Stimulated activated CD4-positive, alpha-beta T cell treated with anti-CD3 and anti-CD28 coated beads, Interleukin-1b, Interleukin-23, amount 100 ng/mL, for 4 hours (primary cell): ENCODE measurements around the gene COMMD7.
"Not testable (repeated sequence)": the region's sequence is repeated elsewhere in the genome, so short reads cannot be mapped to it uniquely, and the experiment has no call there.

Experiments
- DNase-seq, 2 donors: peaks; one replicate each; pipeline ENCODE4 v3.0.0-alpha.2; 2020; ENCODE audit warnings: low read depth in 2 of 2

COMMD7 gene

DNA sequence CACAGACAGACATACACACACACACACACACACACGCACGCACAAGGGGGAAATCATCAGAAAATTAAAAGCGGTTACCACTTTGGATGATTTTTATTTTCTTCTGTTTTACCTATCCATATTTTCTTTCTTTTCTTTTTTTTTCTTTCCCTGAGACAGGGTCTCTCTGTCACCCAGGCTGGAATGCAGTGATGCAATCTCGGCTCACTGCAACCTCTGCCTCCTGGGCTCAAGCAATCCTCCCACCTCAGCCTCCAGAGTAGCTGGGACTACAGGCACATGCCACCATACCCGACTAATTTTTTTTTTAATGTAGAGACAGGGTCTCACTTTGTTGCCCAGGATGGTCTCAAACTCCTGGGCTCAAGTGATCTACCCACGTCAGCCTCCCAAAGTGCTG, 14.8 kb downstream of the COMMD7 start:
- not testable (repeated sequence) for DNase-seq

DNA sequence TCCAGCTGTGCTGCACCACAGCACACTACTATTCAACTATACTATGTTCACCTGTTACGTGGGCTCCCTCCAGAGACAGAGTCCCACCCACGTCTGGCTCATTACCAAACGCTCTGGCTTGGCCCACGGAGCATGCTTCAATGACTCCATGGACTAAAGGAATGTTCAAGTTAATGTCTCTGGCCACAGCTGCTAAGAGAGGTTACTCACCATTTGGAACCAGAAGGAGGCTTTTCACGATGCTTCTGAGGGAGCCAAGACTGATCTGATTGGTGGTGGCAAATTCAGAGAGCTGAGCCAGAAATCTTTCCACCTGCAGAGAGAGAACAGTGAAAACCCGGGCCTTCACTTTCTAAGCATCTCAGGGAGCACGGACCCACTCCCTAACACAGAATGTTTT, 15.6 kb downstream of the COMMD7 start:
- no peak for DNase-seq

DNA sequence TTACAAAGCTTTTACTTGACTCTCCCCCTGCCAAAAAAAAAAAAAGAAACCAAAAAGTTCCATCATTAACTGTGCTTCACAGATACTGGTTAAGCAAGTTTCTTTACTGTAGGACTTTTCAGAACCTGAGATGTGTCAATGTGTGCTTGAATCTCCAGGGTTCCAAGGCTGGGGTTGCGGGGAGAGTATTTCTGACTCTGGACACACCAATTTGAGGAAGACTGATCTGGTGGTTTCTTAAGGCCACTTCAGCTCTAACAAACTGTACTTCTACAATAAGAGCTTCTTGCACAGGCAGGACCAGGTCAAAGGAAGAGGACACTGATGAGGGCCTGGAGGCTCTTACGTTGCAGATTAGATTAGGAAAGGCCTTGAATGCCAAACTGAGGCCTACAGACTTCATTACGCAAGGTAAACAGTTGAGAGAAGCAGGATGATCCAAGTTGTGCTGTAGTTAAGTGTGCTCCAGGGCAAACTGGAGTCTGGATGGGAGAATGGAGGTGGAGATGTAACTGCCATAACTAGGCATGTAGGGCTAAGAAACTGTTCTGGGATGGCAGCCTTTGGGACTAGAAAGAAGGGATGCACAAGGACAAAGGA, 24.4 kb downstream of the COMMD7 start:
- DNase-seq: no peak

DNA sequence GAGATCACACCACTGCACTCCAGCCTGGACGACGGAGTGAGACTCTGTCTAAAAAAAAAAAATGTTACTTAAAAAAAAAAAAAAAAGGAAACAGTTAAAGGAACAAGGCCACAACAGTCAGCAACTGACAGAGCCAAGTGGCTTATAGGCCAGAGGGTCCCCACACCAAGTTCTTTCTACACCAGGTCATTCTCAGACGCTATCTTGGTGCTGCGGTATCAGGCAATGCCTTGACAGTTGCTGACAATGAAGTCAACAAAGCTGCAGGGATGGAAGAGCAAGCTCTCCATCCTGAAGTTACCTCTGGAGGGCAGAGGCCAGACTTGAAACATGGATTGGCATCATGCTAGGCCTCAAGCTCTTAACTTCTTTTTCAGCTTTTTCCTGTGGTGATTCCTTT, 31.9 kb downstream of the COMMD7 start:
- no peak for DNase-seq

DNA sequence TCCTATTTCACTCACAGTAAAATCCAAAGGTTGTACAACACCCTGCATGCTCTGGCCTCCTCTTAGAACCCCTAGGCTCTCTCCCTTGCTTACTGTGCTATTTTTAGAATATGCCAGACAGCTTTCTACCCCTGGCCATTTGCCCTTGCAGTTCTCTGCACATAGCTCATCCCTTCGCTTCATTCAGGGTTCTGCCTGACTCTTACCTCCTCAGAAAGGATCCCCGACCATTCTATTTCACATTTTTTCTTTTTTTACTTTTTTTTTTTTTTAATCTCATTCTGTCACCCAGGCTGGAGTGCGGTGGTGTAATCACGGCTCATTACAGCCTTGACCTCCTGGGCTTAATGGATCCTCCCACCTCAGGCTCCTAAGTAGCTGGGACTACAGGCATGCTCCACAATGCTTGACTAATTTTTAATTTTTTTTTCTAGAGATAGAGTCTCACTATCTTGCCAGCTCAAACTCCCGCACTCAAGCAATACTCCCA, 33.6 kb downstream of the COMMD7 start:
- DNase-seq: no peak

DNA sequence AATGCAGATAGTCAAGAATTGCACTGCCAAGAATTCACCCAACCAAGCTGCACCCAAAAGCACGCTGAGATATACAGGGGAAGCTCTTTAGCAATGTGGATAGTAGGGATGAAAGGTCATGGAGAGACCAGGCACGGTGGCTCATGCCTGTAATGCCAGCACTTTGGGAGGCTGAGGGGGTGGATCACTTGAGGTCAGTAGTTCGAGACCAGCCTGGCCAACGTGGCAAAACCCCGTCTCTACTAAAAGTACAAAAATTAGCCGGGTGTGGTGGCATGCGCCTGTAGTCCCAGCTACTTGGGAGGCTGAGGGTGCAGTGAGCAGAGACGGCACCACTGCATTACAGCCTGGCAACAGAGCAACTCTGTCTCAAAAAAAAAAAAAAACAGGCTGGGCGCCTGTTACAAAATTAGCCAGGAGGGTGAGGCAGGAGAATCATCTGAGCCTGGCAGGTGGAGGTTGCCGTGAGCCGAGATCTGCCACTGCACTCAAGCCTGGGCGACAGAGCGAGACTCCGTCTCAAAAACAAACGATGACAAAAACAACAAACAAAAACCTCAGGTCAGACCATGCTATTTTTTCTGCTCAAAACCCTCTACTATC, 34.1 kb downstream of the COMMD7 start:
- DNase-seq: not testable (repeated sequence)

DNA sequence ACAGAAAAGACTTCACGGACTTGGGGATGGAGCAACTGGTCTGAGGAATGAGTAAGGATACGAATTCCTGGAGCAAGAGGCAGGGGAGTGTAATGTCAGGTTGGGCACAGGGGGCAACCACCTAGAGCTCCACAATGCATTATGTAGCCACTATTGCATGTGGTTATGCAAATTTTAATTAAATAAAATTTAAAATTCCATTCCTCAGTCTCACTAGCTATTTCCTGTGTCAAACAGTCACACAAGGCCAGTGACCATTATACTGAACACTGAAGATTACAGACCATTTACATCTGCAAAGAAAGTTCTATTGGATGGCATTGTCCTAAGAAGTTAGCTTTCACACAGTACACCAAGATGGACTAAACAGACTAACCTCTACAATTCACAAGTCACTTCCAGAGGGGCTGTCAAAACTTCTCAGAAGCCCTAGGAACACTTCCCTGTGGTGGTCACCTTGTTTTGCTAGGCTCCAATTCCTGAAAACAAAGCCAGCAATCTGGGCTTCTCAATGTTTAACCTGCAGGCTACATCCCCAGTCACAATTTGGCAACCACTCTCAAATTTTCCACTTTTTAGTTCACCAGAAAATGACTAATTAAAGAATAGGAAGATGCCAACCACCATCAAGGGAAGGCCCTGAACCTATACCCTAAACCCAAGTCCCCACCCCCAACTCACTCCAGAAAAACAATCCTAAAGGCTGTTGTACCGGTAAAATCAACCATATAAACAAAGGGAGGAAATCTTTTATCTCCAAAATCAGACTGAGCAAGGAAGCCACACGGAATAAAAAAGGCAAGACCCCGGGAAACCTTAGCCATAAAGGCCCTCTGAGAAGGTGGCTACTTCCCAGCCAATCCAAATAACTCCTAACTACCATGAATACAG, 35.3 kb downstream of the COMMD7 start:
- no peak for DNase-seq

DNA sequence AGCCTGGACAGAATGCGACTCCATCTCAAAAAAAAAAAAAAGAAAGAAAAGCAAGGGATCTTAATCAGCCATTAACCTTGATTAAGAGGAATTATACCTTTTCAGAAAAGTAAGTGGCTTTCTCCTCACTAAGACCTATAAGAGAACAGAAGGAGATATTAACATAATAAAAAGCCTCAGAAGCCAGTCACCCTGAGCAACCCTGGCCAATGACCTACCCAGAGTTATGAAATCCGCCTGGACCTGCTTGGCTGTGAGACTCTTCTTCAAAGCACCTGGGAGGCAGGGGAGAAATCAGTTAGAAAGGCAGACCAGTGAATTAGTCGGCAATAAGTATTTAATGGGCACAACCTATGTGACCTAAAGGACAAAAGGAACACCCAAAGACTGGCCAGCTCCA, 36.8 kb downstream of the COMMD7 start:
- DNase-seq: no peak

DNA sequence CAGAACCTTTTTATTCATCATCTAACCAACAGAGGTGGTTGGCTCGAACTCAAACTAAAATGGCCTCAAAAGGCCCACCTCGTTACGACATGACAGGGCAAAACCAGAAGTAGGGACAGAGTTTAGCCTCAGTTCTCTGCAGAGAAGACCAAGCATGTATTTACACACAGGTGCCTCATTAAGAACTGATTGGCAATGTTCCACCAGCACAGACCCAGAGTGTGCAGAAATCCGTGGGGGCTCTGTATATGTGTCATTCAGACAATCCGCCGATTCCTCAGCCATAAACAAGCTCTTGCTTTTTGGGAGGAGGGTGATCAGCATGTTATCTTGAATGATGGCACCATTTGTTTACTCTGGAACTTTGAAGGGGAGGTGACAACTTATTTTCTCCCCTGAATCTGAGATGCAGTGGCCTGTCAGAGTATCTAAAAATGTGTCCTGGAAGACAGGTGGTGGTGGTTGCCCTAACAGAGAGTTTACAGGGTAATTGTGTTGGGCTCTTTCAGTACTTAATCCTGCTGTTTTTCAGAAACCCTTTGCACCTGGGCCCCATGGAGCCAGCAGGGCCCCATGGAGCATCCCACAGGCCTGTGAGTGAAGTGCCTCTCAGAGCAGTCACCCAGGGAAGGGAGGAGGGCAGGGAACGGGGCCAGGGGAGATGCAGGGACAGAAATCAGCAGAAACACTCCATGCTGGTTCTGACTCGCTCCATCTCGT, 40.4 kb downstream of the COMMD7 start:
- DNase-seq: no peak

DNA sequence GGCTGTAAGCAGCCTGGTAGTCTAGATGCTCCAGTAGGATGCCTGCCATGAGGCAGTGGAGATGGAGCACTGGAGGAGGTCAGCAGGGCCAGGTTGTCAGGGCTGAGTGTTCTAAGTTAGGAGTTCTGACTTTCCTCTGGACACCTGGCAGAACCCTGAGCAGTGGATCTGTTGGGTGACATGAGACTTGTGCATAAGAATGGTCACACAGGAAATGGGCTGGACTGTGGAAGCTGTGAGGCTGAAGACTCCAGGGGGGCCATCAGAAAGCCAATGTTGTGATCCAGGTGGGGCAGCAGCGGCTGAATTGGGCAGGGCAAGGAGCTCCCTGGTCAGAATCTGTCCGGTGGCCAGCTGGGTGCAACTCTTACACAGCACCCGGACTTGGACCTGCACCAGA, 45.7 kb downstream of the COMMD7 start:
- no peak for DNase-seq

DNA sequence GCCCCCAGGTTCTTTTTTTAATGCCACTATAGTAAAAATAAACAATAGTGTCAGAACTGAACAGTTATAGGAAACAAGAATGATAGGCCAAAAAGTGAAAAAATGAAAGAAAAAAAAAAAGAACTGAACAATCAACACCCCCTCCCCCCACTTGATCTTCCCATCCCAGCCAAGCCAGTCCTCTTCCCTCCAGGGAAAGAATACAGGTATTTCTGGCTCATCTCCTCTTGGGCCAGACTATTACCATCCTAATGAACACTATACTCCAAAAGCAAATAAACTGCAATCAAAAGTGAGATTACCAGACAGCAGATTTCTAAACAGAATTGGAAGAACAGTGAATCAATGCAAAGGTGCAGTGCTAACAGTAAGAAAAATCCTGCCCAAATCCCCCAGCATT, 48.2 kb downstream of the COMMD7 start:
- DNase-seq: no peak

DNA sequence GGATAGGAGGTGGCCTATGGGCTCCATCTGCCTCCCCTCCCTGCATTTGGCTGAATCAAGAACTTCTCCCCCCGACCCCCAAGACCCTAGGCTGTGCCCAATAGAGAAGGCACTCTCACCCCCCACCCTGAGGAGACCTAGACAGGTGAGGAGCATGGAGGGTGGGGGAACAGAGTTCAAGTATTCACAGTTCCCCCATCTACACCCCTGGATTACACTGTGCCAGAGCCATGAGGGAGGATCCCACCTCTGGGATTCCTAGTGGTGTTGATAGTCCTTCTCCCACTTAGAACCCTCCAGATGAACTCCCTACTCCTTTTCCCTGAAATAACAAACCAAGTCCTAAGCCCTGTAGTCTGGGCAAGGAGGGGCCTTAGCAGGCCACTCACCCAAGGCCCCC, 54.3 kb downstream of the COMMD7 start:
- not testable (repeated sequence) for DNase-seq

DNA sequence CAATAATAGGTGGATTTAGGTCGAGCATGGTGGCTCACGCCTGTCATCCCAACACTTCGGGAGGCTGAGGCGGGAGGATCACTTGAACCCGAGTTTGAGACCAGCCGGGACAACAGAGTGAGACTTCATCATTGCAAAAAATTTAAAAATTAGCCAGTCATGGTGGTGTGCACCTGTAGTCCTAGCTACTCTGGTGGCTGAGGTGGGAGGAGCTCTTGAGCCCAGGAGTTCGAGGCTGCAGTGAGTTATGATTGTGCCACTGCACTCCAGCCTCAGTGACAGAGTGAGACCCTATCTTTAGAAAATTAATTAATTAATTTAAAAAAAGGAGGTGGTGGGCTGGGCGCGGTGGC, 56.1 kb downstream of the COMMD7 start:
- no peak for DNase-seq

DNA sequence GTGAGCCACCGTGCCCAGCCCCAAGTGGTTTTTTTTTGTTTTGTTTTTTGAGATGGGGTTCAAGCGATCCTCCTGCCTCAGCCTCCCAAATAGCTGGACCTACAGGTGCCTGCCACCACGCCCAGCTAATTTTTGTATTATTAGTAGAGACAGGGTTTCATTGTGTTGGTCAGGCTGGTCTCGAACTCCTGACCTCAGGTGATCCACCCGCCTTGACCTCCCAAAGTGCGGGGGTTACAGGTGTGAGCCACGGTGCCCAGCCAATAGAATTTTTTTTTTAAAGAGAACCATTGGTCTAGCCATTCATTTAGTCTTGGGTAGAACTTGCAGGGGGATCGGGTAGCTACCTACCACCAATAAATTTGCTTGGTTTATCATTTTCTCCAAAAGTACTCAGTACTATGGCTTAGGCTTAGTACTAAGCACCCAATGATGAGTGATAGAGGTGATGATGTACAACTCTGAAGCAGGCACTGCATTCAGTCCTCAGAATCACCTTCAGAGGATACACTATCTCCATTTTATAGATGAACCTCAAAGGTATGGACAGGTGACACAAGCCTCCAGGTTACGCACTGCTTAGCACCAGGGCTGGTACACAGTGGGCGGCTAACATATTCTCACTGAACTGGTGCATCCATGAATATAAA, 56.6 kb downstream of the COMMD7 start:
- DNase-seq: no peak

DNA sequence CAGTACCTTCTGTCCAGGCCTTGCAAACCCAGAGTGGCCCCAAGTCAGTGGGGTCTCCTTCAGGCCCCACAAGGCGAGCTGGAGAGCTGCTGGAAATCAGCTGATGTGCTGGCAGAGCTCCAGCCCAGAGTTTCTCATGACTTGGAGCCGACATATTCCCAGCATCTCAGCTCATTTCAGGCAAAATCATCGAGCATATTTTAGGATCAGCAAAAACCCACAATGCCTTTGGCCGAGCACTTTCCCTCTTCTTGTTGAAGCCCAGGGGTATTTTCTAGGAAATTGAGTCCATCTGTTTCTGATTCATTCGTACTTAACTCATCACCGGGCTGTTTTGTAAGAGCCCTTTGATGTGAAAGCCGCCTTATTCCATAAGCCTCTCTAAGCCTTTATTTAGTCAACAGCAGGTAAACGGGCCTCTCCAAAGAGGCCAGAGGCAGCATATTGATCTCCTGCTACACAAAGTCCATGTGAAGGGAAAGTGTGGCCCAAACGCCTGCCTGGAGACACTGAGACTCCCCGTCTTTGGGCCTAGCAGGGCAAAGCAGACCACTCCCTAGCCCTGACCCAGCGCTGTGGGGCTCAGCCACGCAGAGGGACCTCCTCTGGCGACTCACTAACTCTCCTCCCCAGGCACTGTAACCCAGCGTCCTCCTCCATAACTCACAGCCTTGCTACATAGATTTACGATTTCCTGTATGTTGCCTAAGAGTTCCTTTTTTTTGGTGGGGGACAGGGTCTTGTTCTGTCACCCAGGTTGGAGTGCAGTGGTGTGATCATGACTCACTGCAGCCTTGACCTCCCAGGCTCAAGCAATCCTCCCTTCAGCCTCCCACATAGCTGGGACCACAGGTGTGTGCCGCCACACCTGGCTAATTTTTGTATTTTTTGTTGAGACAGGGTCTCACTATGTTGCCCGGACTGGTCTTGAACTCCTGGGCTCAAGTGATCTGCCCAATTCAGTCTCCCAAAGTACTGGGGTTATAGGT, 57.4 kb downstream of the COMMD7 start:
- DNase-seq: no peak

DNA sequence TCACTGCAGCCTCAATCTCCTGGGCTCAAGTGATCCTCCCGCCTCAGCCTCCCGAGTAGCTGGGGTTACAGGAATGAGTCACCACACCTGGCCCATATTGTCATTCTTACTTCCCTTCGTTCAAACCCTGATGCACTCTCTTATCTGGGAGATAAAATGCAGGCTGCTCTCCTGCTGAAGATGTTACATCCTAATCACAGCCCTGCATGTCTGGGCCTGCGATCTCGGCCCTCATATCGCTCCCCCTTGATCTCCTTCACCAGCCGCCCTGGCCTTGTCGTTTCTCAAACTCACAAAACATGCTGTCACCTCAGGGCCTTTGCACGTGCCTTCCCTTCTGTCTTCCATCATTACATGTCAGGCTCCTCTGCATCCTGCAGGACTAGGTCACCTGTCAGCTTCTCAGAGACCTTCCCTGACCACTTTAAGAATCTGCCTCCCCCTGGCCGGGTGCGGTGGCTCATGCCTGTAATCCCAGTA, 60.7 kb downstream of the COMMD7 start:
- no peak for DNase-seq

DNA sequence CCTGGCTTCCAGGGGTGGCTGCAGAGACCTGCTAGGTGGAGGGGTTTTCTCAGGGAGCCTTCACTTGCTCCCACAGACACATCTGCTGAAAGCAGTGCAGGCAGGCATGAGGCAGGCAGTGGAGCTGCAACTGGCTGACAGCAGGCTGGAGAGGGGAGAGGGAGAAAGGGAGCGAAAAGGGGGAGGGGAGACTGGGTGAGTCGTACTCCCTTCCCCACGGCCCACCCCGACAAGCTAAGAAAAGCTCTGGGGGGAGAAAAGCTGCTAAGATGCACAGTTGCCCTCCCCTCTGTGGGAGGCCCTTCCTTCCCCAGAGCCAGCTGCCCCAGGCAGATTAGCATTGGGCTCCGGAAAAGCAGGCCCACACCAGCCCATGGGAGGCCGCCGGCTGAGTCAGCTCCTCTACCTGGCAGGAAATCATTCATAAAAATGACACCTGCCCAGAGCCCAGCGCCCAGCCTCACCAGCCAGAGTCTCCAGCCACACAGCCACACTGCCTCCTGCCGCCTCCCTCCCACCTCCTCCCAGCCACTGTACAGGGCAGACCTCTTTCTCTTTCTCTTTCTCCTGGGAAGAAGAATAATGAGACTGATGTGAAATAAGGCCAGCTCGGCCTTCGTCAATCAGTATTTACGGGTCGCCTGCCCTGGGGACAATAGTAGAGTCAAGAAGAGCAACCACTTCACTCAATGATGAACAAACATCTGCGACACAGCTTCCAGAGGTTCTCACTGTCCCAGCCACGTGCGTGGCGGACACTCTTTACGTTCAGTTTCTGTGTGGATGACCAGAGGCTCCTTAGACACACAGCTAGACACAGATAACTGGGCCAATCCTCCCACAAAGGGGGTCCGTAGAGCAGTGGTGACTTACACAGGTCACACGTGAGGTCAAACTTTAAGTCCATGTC, 61.8 kb downstream of the COMMD7 start:
- no peak for DNase-seq

DNA sequence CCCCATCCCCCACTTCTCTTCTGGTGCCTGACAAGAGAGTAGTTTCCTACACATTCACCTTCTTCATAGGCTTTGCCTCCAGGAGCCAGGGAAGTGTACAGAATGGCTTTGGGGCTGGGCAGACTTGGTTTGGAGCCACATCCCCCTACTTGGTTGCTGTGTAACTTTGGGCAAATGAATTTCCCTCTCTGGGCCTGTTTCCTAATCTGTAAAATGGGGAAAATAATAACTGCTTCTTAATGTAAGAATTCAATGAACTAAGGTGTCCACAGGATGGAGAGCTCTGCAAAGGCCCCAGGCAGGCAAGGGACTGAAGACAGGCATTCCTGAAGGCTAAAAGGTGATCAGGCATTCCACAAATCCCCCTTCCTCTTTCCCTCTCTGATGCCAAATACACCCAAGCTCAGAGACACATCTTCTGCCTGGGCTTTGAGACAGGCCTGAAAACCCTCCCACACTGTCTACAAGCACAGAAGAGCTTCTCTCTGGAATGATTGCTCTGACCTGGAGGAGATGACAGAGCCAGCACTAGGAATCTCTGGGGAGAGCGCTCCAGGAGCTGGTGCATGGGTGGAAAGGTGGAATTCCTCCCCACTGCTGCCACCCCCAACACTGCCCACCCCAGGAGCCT, 62.6 kb downstream of the COMMD7 start:
- DNase-seq: no peak

DNA sequence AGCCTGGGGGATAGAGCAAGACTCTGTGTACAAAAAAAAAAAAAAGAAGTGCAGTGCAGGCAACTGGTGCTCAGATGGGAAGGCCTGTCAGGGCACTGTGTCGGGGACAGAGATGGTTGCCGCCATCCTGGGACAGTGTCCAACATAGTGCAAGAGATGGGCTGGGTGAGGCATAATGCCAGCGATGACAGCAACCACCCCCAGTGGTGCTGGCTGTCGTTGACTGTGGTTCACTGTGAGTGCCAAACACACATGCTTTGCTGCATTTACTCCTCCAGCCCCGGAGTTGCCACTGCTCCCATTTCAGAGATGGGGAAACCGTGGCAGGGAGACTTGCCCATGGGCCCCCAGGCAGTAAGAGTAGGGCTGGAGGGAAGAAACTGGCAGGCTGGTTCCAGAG, 64.3 kb downstream of the COMMD7 start:
- no peak for DNase-seq
